SK-N-SH (cell line): ENCODE data around the gene POU3F3. TPM values are rescaled to one million over a fixed set of nuclear protein-coding genes. Genes with fewer than 3 reads are reported as not detected.

ENCODE experiments used
- CTCF ChIA-PET: fragments of 300-600, 350-600 bp; formaldehyde crosslinking; extraction: SDS; loops from one replicate; lab custom pipeline; 2021; lab: Yijun Ruan, JAX
- POLR2A ChIA-PET: fragments of 350-600 bp; sonication (Branson Sonifier 250); formaldehyde crosslinking; extraction: SDS; loops from one replicate; lab custom pipeline; 2020; ENCODE audit warnings: antibody characterized with exemption, inconsistent platforms; lab: Yijun Ruan, JAX
- DNase-seq: peaks from one replicate; pipeline ENCODE4 v3.0.0; 2012
- H2AFZ ChIP-seq: fragments of 200-600 bp; sonication (generic); 2 replicates; pipeline ENCODE4 v1.8.1; 2016; ENCODE audit warnings: antibody characterized with exemption, mild to moderate bottlenecking, low read depth
- H3F3A ChIP-seq: fragments of 200-600 bp; sonication (generic); replicated peaks from 2 replicates; pipeline ENCODE3; 2016; ENCODE audit warnings: antibody characterized with exemption, mild to moderate bottlenecking; ENCODE audit not compliant: insufficient read depth
- H3K27ac ChIP-seq, 2 experiments: fragments of 200-500 bp in 1 of 2; fragments of 200-600 bp in 1 of 2; sonication (Bioruptor generic) in 1 of 2; sonication (generic), shearing (Covaris generic) in 1 of 2; 2 replicates each; pipeline versions ENCODE4 v1.5.1 to v1.6.1; 2014 to 2016; ENCODE audit warnings: low read depth in 2 of 2, inconsistent platforms in 1 of 2, low read length in 1 of 2, mild to moderate bottlenecking in 1 of 2, mixed read lengths in 1 of 2
- H3K27me3 ChIP-seq: fragments of 200-600 bp; sonication (generic), shearing (Covaris generic); 2 replicates; pipeline ENCODE4 v1.6.1; 2016; ENCODE audit warnings: mixed run types; ENCODE audit not compliant: insufficient read depth
- H3K36me3 ChIP-seq, 2 experiments: fragments of 200-500 bp in 1 of 2; fragments of 200-600 bp in 1 of 2; sonication (Bioruptor generic) in 1 of 2; sonication (generic) in 1 of 2; replicated peaks in 1 of 2; 2 replicates each; pipeline versions ENCODE3 to v1.5.1; 2014 to 2016; ENCODE audit warnings: low read length in 1 of 2, mild to moderate bottlenecking in 1 of 2; ENCODE audit not compliant: insufficient read depth in 2 of 2, control insufficient read depth in 1 of 2
- H3K4me1 ChIP-seq, 2 experiments: fragments of 200-500 bp in 1 of 2; fragments of 200-600 bp in 1 of 2; sonication (Bioruptor generic) in 1 of 2; sonication (generic), shearing (Covaris generic) in 1 of 2; 2 replicates each; pipeline versions ENCODE4 v1.5.1 to v1.6.1; 2014 to 2016; ENCODE audit warnings: low read depth in 1 of 2, low read length in 1 of 2, mixed run types in 1 of 2; ENCODE audit not compliant: insufficient read depth in 2 of 2, control insufficient read depth in 1 of 2
- H3K4me2 ChIP-seq: fragments of 200-600 bp; sonication (generic), shearing (Covaris generic); 2 replicates; pipeline ENCODE4 v1.6.1; 2017; ENCODE audit warnings: mixed run types
- H3K4me3 ChIP-seq, 2 experiments: fragments of 200-500 bp in 1 of 2; fragments of 200-600 bp in 1 of 2; sonication (Bioruptor generic) in 1 of 2; sonication (generic), shearing (Covaris generic) in 1 of 2; 2 replicates each; pipeline versions ENCODE4 v1.5.1 to v1.8.1; 2014 to 2016; ENCODE audit warnings: low read depth in 2 of 2, inconsistent platforms in 1 of 2, low read length in 1 of 2, mild to moderate bottlenecking in 1 of 2, mixed read lengths in 1 of 2, moderate library complexity in 1 of 2
- H3K79me2 ChIP-seq: fragments of 200-600 bp; sonication (generic); 2 replicates; pipeline ENCODE4 v1.8.1; 2017; ENCODE audit warnings: mild to moderate bottlenecking; ENCODE audit not compliant: insufficient read depth
- H3K9ac ChIP-seq: fragments of 200-600 bp; sonication (generic); 2 replicates; pipeline ENCODE4 v1.6.1; 2017; ENCODE audit warnings: mixed run types
- H3K9me2 ChIP-seq: fragments of 200-600 bp; sonication (generic); 2 replicates; pipeline ENCODE4 v1.6.1; 2017; ENCODE audit warnings: mixed run types
- H3K9me3 ChIP-seq: fragments of 200-600 bp; sonication (generic); 2 replicates; pipeline ENCODE4 v1.6.1; 2017; ENCODE audit warnings: mixed run types, mild to moderate bottlenecking, moderate library complexity
- H4K20me1 ChIP-seq: fragments of 200-600 bp; sonication (generic); 2 replicates; pipeline ENCODE4 v1.6.1; 2017; ENCODE audit warnings: mild to moderate bottlenecking, mixed run types; ENCODE audit not compliant: insufficient read depth
- ELF1 ChIP-seq: IDR thresholded peaks from 2 replicates; pipeline ENCODE4 v1.4.0; 2012
- EZH2phosphoT487 ChIP-seq: fragments of 200-600 bp; sonication (generic); IDR thresholded peaks from 2 replicates; pipeline ENCODE4 v1.6.1; 2017; ENCODE audit warnings: low read depth, mixed run types, mild to moderate bottlenecking, antibody characterized with exemption, moderate library complexity, borderline replicate concordance
- FOSL2 ChIP-seq: IDR thresholded peaks from 2 replicates; pipeline ENCODE4 v1.4.0; 2012; ENCODE audit warnings: low read depth, mild to moderate bottlenecking, moderate library complexity, borderline replicate concordance
- FOXM1 ChIP-seq: IDR thresholded peaks from 2 replicates; pipeline ENCODE4 v1.4.0; 2012; ENCODE audit warnings: low read depth, mild to moderate bottlenecking
- GATA2 ChIP-seq: sonication (generic); formaldehyde crosslinking; IDR thresholded peaks from 2 replicates; pipeline ENCODE4 v1.5.0; 2020; ENCODE audit warnings: mild to moderate bottlenecking, missing genetic modification reagents
- MEF2A ChIP-seq: IDR thresholded peaks from 2 replicates; pipeline ENCODE4 v1.4.0; 2012; ENCODE audit warnings: low read depth, borderline replicate concordance
- NFIC ChIP-seq: IDR thresholded peaks from 2 replicates; pipeline ENCODE4 v1.4.0; 2012; ENCODE audit warnings: borderline replicate concordance
- RFX5 ChIP-seq: IDR thresholded peaks from 2 replicates; pipeline ENCODE4 v1.6.1; 2012; ENCODE audit warnings: mild to moderate bottlenecking, improper control_type of control experiment, low read length
- SMC3 ChIP-seq: IDR thresholded peaks from 2 replicates; pipeline ENCODE4 v1.6.1; 2012; ENCODE audit warnings: low read depth, low read length, improper control_type of control experiment
- TAF1 ChIP-seq: IDR thresholded peaks from 2 replicates; pipeline ENCODE4 v1.6.1; 2012; ENCODE audit warnings: low read depth, mild to moderate bottlenecking, low read length, moderate library complexity, borderline replicate concordance
- TCF12 ChIP-seq: IDR thresholded peaks from 2 replicates; pipeline ENCODE4 v1.4.0; 2012
- TEAD4 ChIP-seq: IDR thresholded peaks from 2 replicates; pipeline ENCODE4 v1.4.0; 2012; ENCODE audit warnings: mild to moderate bottlenecking, borderline replicate concordance; ENCODE audit not compliant: insufficient read depth
- WGBS: methylation state at CpG from one replicate; pipeline ENCODE4 v1.1.6; 2017; ENCODE audit warnings: low lambda C conversion rate; 5-methylcytosine and 5-hydroxymethylcytosine counted together
- polyA plus RNA-seq, 3 experiments: library from polyadenylated mRNA; depleted of rRNA; stranded (reverse); fragments of >200 nt; gene quantifications; 2 replicates each; pipeline ENCODE4 v1.2.3, GENCODE V29; 2012
- TF ChIP-seq, protein P1 (sequence below): IDR thresholded peaks from 2 replicates; pipeline ENCODE4; 2012
- TF ChIP-seq, protein P2 (sequence below): IDR thresholded peaks from 2 replicates; pipeline ENCODE4 v1.6.1; 2012; ENCODE audit warnings: mild to moderate bottlenecking, low read depth, low read length, moderate library complexity
- TF ChIP-seq, protein P3 (sequence below): IDR thresholded peaks from 2 replicates; pipeline ENCODE4 v1.4.0; 2012; ENCODE audit warnings: low read depth, borderline replicate concordance
- TF ChIP-seq, protein P4 (sequence below): IDR thresholded peaks from 2 replicates; pipeline ENCODE4 v1.4.0; 2012; ENCODE audit warnings: low read depth, borderline replicate concordance

The POU3F3 gene
- polyA plus RNA-seq, 1 of the 3 experiments (the other 2 are of a cell fraction): not detected

DNA sequence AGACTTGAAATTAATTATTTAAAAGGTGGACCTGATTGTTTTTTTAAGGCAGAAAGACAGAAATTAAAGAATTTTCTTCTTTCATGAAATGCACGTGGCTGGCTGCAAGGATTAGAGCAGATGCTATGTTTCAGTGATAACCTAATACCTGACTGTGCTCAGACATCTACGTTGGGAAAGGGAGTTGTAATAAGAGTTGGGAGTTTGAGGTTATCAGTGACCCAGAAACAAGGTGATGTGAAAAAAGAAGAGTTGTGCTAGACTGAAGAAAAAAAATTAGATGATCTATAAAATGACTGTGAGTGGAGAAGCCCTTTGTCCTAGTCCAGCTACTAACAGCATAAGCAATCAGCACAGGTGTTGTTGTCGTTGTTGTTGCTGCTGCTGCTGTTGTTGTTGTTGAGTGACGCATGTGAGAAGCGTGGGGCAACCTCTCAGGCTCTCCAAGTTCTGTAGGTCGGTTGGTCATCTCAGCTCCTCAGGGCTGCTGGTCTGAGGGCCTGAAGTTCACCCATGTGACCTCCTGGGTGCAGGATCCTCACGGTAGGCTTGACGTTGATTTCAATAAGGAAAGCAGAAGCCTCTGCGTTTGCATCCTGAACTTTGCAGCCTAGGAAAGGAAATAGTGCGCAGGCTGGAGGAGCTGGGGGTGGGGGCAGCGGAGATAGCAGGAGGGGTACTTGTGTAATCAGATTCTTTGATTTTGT lies 7.6 kb downstream of the POU3F3 start:
- Histone ChIP-seq H4K20me1 (no peaks in the 10 kb centered on the region), H3K9me3 (no peaks in the 10 kb centered on the region), H3K79me2 (no peaks in the 10 kb centered on the region), H3F3A (peaks cover 2% of the 10 kb centered on the region), H3K4me3 (no peak overlapping the region), H3K9ac (no peak overlapping the region), H3K36me3 (no peaks in the 10 kb centered on the region), H3K4me2 (no peak overlapping the region), H3K27me3 (peaks cover 54% of the 10 kb centered on the region), H3K27ac (no peak overlapping the region), H2AFZ (no peak overlapping the region), H3K9me2 (no peaks in the 10 kb centered on the region), H3K4me1 (no peaks in the 10 kb centered on the region; a peak in 1 of 4 replicates)
- ChIA-PET CTCF (interaction anchor here (0.7 to 5.1 kb wide), 2 partner anchors 11 to 12 kb away, joined by 3 to 35 read pairs; no protein-coding TSS in a partner anchor), POLR2A (no interaction called here)
- DNase-seq: no peak
- WGBS: 29% methylated on average over 11 of the region's 11 CpGs
- TF ChIP-seq, protein P1, sequence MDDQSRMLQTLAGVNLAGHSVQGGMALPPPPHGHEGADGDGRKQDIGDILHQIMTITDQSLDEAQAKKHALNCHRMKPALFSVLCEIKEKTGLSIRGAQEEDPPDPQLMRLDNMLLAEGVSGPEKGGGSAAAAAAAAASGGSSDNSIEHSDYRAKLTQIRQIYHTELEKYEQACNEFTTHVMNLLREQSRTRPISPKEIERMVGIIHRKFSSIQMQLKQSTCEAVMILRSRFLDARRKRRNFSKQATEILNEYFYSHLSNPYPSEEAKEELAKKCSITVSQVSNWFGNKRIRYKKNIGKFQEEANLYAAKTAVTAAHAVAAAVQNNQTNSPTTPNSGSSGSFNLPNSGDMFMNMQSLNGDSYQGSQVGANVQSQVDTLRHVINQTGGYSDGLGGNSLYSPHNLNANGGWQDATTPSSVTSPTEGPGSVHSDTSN: no peak
- TF ChIP-seq TAF1 (no peak), MEF2A (no peak), RFX5 (no peak), TEAD4 (no peak), ELF1 (no peak), SMC3 (no peak), TCF12 (no peak), FOXM1 (no peak), GATA2 (CRISPR knock-in tag) (no peak), NFIC (no peak), EZH2phosphoT487 (no peak), FOSL2 (no peak)
- TF ChIP-seq, protein P2, sequence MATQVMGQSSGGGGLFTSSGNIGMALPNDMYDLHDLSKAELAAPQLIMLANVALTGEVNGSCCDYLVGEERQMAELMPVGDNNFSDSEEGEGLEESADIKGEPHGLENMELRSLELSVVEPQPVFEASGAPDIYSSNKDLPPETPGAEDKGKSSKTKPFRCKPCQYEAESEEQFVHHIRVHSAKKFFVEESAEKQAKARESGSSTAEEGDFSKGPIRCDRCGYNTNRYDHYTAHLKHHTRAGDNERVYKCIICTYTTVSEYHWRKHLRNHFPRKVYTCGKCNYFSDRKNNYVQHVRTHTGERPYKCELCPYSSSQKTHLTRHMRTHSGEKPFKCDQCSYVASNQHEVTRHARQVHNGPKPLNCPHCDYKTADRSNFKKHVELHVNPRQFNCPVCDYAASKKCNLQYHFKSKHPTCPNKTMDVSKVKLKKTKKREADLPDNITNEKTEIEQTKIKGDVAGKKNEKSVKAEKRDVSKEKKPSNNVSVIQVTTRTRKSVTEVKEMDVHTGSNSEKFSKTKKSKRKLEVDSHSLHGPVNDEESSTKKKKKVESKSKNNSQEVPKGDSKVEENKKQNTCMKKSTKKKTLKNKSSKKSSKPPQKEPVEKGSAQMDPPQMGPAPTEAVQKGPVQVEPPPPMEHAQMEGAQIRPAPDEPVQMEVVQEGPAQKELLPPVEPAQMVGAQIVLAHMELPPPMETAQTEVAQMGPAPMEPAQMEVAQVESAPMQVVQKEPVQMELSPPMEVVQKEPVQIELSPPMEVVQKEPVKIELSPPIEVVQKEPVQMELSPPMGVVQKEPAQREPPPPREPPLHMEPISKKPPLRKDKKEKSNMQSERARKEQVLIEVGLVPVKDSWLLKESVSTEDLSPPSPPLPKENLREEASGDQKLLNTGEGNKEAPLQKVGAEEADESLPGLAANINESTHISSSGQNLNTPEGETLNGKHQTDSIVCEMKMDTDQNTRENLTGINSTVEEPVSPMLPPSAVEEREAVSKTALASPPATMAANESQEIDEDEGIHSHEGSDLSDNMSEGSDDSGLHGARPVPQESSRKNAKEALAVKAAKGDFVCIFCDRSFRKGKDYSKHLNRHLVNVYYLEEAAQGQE: no peak
- TF ChIP-seq, protein P3, sequence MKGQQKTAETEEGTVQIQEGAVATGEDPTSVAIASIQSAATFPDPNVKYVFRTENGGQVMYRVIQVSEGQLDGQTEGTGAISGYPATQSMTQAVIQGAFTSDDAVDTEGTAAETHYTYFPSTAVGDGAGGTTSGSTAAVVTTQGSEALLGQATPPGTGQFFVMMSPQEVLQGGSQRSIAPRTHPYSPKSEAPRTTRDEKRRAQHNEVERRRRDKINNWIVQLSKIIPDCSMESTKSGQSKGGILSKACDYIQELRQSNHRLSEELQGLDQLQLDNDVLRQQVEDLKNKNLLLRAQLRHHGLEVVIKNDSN: no peak
- TF ChIP-seq, protein P4, sequence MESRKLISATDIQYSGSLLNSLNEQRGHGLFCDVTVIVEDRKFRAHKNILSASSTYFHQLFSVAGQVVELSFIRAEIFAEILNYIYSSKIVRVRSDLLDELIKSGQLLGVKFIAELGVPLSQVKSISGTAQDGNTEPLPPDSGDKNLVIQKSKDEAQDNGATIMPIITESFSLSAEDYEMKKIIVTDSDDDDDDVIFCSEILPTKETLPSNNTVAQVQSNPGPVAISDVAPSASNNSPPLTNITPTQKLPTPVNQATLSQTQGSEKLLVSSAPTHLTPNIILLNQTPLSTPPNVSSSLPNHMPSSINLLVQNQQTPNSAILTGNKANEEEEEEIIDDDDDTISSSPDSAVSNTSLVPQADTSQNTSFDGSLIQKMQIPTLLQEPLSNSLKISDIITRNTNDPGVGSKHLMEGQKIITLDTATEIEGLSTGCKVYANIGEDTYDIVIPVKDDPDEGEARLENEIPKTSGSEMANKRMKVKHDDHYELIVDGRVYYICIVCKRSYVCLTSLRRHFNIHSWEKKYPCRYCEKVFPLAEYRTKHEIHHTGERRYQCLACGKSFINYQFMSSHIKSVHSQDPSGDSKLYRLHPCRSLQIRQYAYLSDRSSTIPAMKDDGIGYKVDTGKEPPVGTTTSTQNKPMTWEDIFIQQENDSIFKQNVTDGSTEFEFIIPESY: no peak
